Psoas muscle (tissue), 8 donors: Measurements from ENCODE around the gene CACYBP. TPM values are rescaled to one million over a fixed set of nuclear protein-coding genes. Genes with fewer than 3 reads are reported as not detected.

Source experiments
- ATAC-seq, 4 donors: fragments of 200-7000 bp; cut with Tn5 transposase; one replicate each; pipeline ENCODE4 v1.9.1; 2020; ENCODE audit warnings: moderate library complexity in 3 of 4, mild to moderate bottlenecking in 2 of 4
- DNase-seq, 2 donors: peaks; one replicate each; pipeline ENCODE4 v3.0.0-alpha.2; 2020
- H3K27ac ChIP-seq: fragments of 200-600 bp; one replicate; pipeline ENCODE4 v1.8.0; 2022
- H3K27me3 ChIP-seq, 3 donors: fragments of 200-600 bp in 1 of 3; one replicate each; pipeline versions ENCODE4 v1.6.1 to v1.8.0; 2013 to 2022; ENCODE audit warnings: low read length in 2 of 3, mild to moderate bottlenecking in 2 of 3, moderate library complexity in 1 of 3; ENCODE audit not compliant: insufficient read depth in 3 of 3
- H3K36me3 ChIP-seq, 2 donors: fragments of 200-600 bp in 1 of 2; one replicate each; pipeline versions ENCODE4 v1.6.1 to v1.8.0; 2013 to 2022; ENCODE audit warnings: low read depth in 1 of 2, mild to moderate bottlenecking in 1 of 2, moderate library complexity in 1 of 2; ENCODE audit not compliant: insufficient read depth in 1 of 2
- H3K4me1 ChIP-seq: fragments of 200-600 bp; one replicate; pipeline ENCODE4 v1.8.0; 2022
- H3K4me3 ChIP-seq: fragments of 200-600 bp; one replicate; pipeline ENCODE4 v1.8.0; 2022; ENCODE audit warnings: mild to moderate bottlenecking
- H3K9me3 ChIP-seq: fragments of 200-600 bp; one replicate; pipeline ENCODE4 v1.8.0; 2022
- whole genome bisulfite sequencing, 3 donors: extraction: QIAGEN DNeasy Blood & Tissue Kit; methylation state at CpG; one replicate each; pipeline versions ENCODE4 v1.1.6 to v1.1.7; 2013; 5-methylcytosine and 5-hydroxymethylcytosine counted together
- intact Hi-C, 2 donors: fragments of 100-400 bp; cut with DNase I; formaldehyde crosslinking; loops; one replicate each; pipeline versions ENCODE4 v1.11.0 to v1.14.2; 2022
- polyA plus RNA-seq, 3 donors: library from polyadenylated mRNA; stranded (reverse); fragments of 200-250 nt; gene quantifications; one replicate each; pipeline ENCODE4 v1.2.3, GENCODE V29; 2013
- total RNA-seq, 4 donors: library from RNA; stranded (reverse); fragmentation: NEBNext Ultra II Directional in 2 of 4; extraction: Animal tissue kit (Norgen Biotek cat#: 25700) in 2 of 4; gene quantifications; one replicate each; pipeline versions ENCODE4 v1.2.1 to v1.2.4, GENCODE V29; 2021 to 2023
- TF ChIP-seq, protein P1 (sequence below): fragments of 200-600 bp; IDR thresholded peaks from one replicate; pipeline ENCODE4 v1.8.0; 2022; ENCODE audit warnings: antibody characterized with exemption
- donor health status: healthy with polysubstance abuse.
- donor health status: DM: no; HTN: no; CAD: no; lungs with moderate emphysema.
- donor health status: Bipolar disorder and iron deficiency.
- donor health status: healthy.
- donor health status: DM: yes; HTN: yes; CAD: no.
- donor health status: DM: no; HTN: no; CAD: no.
- donor health status: DM: no; HTN: no; CAD: no.
- donor health status: DM: yes; HTN: yes; CAD: no.

CACYBP gene
- total and polyA plus RNA-seq, 7 donors, result 69.4 to 260 (median 94.3) TPM

DNA sequence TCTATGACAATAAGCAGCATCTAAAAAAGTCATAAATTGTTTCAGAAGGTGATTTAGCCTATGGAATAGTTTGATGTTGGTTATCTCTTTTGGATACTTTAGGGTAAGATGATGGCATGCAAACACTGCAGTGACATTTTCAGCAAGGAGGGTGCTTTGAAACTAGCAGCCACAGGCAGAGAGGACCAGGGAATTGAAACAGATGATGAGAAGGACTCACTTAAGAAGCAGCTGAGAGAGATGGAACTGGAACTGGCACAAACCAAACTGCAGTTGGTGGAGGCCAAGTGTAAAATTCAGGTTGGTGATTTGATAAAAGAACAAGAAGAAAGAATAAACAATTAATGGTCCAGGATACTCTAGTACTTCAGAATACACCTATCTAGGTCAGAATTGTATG, 11.2 kb upstream of the CACYBP start:
- no peak overlapping the region for H3K27ac ChIP-seq
- DNase-seq, result no peak
- H3K36me3 ChIP-seq, result no peaks in the 10 kb centered on the region
- H3K4me1 ChIP-seq, result peaks cover 4% of the 10 kb centered on the region
- TF ChIP-seq, protein P1, sequence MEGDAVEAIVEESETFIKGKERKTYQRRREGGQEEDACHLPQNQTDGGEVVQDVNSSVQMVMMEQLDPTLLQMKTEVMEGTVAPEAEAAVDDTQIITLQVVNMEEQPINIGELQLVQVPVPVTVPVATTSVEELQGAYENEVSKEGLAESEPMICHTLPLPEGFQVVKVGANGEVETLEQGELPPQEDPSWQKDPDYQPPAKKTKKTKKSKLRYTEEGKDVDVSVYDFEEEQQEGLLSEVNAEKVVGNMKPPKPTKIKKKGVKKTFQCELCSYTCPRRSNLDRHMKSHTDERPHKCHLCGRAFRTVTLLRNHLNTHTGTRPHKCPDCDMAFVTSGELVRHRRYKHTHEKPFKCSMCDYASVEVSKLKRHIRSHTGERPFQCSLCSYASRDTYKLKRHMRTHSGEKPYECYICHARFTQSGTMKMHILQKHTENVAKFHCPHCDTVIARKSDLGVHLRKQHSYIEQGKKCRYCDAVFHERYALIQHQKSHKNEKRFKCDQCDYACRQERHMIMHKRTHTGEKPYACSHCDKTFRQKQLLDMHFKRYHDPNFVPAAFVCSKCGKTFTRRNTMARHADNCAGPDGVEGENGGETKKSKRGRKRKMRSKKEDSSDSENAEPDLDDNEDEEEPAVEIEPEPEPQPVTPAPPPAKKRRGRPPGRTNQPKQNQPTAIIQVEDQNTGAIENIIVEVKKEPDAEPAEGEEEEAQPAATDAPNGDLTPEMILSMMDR, result no peak
- no peak for ATAC-seq
- no peaks in the 10 kb centered on the region for H3K27me3 ChIP-seq
- H3K4me3 ChIP-seq, result no peak overlapping the region
- intact Hi-C loops, result loop anchor here (10.0 kb wide), 2 partner anchors 224 to 724 kb away; no protein-coding TSS in a partner anchor
- no peaks in the 10 kb centered on the region for H3K9me3 ChIP-seq

DNA sequence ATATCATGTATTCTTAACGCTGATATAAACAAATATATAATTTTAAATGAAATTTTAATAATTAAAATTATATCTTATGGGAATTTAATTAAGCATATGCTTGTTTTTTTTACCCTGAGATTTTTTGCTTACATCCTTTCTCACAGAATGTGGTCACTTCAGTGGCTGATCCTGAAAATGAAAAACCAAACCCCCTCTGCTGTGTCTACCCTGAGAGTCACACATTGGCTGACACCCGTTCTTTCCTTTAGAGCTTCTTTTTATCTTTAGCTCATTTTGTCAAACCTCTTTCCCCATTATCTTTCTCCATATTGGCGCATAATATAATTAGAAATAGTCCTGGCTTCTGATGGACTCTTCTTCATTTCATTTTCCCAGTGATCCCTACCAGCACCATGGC, 10.8 kb upstream of the CACYBP start:
- H3K9me3 ChIP-seq, result no peaks in the 10 kb centered on the region
- intact Hi-C loops, result loop anchor here (10.0 kb wide), 2 partner anchors 224 to 724 kb away; no protein-coding TSS in a partner anchor
- no peaks in the 10 kb centered on the region for H3K36me3 ChIP-seq
- DNase-seq (no peak), ATAC-seq (no peak)
- TF ChIP-seq, protein P1, result no peak
- H3K4me1 ChIP-seq, result peaks cover 4% of the 10 kb centered on the region
- H3K27me3 ChIP-seq, result no peaks in the 10 kb centered on the region
- no peak overlapping the region for H3K27ac ChIP-seq
- no peak overlapping the region for H3K4me3 ChIP-seq
- 81 to 96% (median 93%) methylated on average over 3 of the region's 3 CpGs for WGBS, 3 donors

DNA sequence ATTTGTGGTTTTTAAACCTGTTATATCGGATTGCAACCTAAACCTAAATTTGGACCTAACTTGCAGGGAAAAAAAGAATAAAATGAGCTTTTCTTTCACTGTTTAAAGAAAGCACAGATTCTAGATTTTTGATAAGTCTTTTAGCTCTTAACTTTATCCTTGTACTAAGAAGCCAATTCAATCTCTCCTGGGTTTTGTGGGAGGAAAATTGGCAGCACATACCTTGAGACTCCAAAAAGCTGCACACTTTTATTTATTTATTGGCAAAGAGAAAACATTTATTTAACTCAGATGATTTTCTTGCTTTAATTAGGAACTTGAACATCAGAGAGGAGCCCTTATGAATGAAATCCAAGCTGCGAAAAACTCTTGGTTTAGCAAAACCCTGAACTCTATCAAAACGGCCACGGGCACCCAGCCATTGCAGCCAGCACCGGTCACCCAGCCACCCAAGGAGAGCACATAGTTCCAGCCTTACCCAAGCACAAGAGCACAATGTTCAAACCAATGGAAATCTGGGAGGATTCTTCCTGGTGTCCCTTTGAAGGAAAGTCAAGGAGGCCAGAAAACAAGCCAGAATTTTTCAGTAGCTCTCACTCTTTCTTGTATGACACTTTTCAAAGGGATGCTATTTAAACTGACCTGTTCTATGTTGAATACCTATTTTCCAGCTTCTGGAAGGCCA, 10.1 kb upstream of the CACYBP start:
- 49 to 64% (median 60%) methylated on average over 5 of the region's 5 CpGs for WGBS, 3 donors
- Histone ChIP-seq H3K36me3 (no peaks in the 10 kb centered on the region), H3K27ac (peak overlapping the region; percentile 72), H3K9me3 (no peaks in the 10 kb centered on the region), H3K27me3 (no peaks in the 10 kb centered on the region), H3K4me3 (peak overlapping the region; percentile 73), H3K4me1 (peaks cover 4% of the 10 kb centered on the region)
- DNase-seq, result peak; percentile 31 to 68
- ATAC-seq, result peak in 2 of 4 donors; percentile 62 to 77
- TF ChIP-seq, protein P1, result no peak
- intact Hi-C loops, result loop anchor here (10.0 kb wide), 2 partner anchors 225 to 725 kb away; no protein-coding TSS in a partner anchor

DNA sequence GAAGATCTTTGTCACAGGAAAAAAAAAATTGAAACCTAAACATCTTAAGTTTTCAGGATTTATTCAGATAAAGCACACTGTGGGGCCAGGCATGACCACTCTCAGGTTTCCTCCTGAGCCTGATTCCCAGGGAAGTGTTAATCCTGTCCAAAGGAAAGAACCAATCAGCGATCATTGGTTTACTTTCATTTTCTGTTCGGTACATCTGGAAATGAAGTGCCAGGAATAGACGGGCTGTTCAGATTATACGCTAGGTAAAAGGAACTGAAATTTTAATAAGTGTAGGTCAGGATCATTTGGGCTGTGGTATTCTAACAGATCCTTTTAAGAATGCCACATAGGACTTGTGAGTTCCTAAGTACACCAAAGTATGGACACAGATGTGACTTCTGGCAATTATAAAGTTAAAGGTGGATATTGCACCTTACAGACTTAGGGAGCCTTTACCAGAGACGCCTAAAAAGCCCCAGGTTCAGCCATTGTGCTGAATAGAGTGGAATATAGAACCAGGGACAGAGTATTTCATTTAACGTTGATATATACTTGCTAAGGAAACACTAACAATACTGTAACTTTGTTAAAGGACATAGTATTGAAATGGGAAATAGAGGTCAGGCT, 9.3 kb upstream of the CACYBP start:
- 19 to 26% (median 24%) methylated on average over 6 of the region's 6 CpGs for WGBS, 3 donors
- DNase-seq, result no peak
- H3K4me3 ChIP-seq, result peak overlapping the region; percentile 73
- intact Hi-C loops, result no loop called here
- no peaks in the 10 kb centered on the region for H3K9me3 ChIP-seq
- TF ChIP-seq, protein P1, result no peak
- peaks cover 4% of the 10 kb centered on the region for H3K4me1 ChIP-seq
- H3K36me3 ChIP-seq, result no peaks in the 10 kb centered on the region
- peak overlapping the region; percentile 72 for H3K27ac ChIP-seq
- peak; percentile 78 to 93 (median 86) for ATAC-seq
- H3K27me3 ChIP-seq, result no peaks in the 10 kb centered on the region
